Adipocyte (in vitro differentiated cells): ENCODE results near the gene POLD2.
A peak's percentile ranks its signal among the peaks of the same experiment; 100 is the strongest.

Experiments
- DNase-seq: peaks from one replicate; pipeline ENCODE4 v3.0.0-alpha.2; 2015; ENCODE audit warnings: low read depth
- H3K27me3 ChIP-seq: replicated peaks from 2 replicates; pipeline ENCODE4 v1.7.0; 2013; ENCODE audit warnings: mild to moderate bottlenecking, low read length, moderate library complexity; ENCODE audit not compliant: control insufficient read depth, insufficient read depth
- H3K36me3 ChIP-seq: 2 replicates; pipeline ENCODE4 v1.7.0; 2013; ENCODE audit warnings: low read length, mild to moderate bottlenecking, moderate library complexity; ENCODE audit not compliant: control insufficient read depth, insufficient read depth, severe bottlenecking
- H3K4me1 ChIP-seq: 2 replicates; pipeline ENCODE4 v1.7.0; 2013; ENCODE audit warnings: mild to moderate bottlenecking, low read length, moderate library complexity; ENCODE audit not compliant: control insufficient read depth, insufficient read depth
- H3K4me3 ChIP-seq: 2 replicates; pipeline ENCODE4 v1.7.0; 2013; ENCODE audit warnings: mild to moderate bottlenecking, low read length, moderate library complexity
- H3K9ac ChIP-seq: 2 replicates; pipeline ENCODE4 v1.7.0; 2013; ENCODE audit warnings: mild to moderate bottlenecking, low read length, moderate library complexity
- H3K9me3 ChIP-seq: 2 replicates; pipeline ENCODE4 v1.7.0; 2013; ENCODE audit warnings: mild to moderate bottlenecking, low read length, moderate library complexity; ENCODE audit not compliant: control insufficient read depth

The POLD2 gene

GRCh38 chr7:44108768-44109750 lies 14.3 kb downstream of the POLD2 start:
- Histone ChIP-seq H3K9ac (peak overlapping the region; percentile 6), H3K9me3 (no peaks in the 10 kb centered on the region), H3K27me3 (no peaks in the 10 kb centered on the region), H3K4me3 (no peak overlapping the region), H3K36me3 (peaks cover 24% of the 10 kb centered on the region), H3K4me1 (peaks cover 24% of the 10 kb centered on the region)
- no peak for DNase-seq

GRCh38 chr7:44107961-44108767 lies 15.2 kb downstream of the POLD2 start:
- Histone ChIP-seq H3K4me1 (peaks cover 24% of the 10 kb centered on the region), H3K9me3 (no peaks in the 10 kb centered on the region), H3K27me3 (no peaks in the 10 kb centered on the region), H3K36me3 (peaks cover 18% of the 10 kb centered on the region), H3K4me3 (no peak overlapping the region), H3K9ac (no peak overlapping the region)
- no peak for DNase-seq

DNA sequence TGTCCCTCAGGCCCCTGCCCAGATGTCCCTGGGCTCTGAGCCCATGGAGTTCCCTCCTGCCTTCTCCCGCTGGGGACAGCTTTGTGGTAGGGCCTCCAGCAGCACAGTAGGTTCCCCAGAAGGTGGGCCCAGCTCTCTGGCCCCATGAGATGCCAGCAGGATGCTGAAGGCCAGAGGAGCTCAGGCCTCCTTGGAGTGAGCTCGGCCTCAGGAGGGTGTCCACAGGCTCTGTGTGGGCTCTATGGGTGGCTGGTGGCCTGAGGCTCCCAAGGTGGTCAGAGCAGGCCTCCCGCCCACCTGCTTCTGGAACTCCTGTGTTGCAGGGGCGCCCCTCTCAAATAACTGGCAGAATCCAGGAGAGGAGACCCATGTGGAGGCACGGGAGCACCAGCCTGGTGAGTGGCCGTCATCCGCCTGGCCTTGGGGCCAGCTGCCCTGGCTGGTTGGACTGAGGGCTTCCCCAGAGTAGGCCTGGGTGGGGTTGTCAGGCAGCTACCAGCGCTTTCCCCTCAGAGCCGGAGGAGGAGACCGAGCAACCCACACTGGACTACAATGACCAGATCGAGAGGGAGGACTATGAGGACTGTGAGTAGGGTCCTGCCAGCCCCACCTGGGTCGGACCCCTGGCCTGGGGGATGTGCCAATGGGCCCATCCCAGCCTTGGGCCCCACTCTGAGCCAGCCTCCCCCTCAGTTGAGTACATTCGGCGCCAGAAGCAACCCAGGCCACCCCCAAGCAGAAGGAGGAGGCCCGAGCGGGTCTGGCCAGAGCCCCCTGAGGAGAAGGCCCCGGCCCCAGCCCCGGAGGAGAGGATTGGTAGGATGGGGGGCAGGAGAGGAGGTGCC lies 16.0 kb downstream of the POLD2 start:
- peaks cover 18% of the 10 kb centered on the region for H3K36me3 ChIP-seq
- no peak overlapping the region for H3K4me3 ChIP-seq
- no peak for DNase-seq

GRCh38 chr7:44106311-44107065 lies 16.9 kb downstream of the POLD2 start:
- peaks cover 18% of the 10 kb centered on the region for H3K36me3 ChIP-seq
- H3K9ac ChIP-seq = peak overlapping the region; percentile 81
- peak overlapping the region; percentile 76 for H3K4me3 ChIP-seq

More for the DNA sequence above, 16.0 kb downstream of the POLD2 start:
- Histone ChIP-seq H3K4me1 (peaks cover 32% of the 10 kb centered on the region), H3K27me3 (no peaks in the 10 kb centered on the region), H3K9me3 (no peaks in the 10 kb centered on the region), H3K9ac (peak overlapping the region; percentile 47)

DNA sequence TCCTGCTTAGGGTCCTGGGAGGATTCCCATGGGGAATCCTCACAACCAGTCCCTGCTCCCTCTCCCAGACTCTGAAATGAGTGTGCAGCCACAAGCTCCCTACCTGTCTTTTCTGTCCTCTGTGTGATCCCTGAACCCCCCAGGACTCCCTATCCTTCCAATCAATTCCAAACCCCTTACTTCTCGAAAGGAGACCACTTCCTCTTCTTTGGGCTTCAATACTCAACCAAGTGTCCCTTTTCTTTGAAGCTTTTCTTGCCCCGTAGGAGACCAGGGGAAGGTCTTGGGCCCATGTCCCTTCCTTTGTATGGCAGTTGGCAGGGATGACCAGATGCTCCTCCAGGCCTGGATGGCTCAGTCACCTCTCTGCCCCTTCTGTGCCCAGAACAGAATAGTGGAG lies 17.5 kb downstream of the POLD2 start:
- Histone ChIP-seq H3K4me3 (peak overlapping the region; percentile 76), H3K9me3 (no peaks in the 10 kb centered on the region), H3K9ac (peak overlapping the region; percentile 81), H3K27me3 (no peaks in the 10 kb centered on the region), H3K4me1 (peaks cover 44% of the 10 kb centered on the region), H3K36me3 (peaks cover 17% of the 10 kb centered on the region)
- DNase-seq = no peak

More at GRCh38 chr7:44106311-44107065, 16.9 kb downstream of the POLD2 start:
- Histone ChIP-seq H3K4me1 (peaks cover 40% of the 10 kb centered on the region), H3K9me3 (no peaks in the 10 kb centered on the region), H3K27me3 (no peaks in the 10 kb centered on the region)
- no peak for DNase-seq

GRCh38 chr7:44104860-44105771 lies 18.2 kb downstream of the POLD2 start:
- Histone ChIP-seq H3K36me3 (peaks cover 10% of the 10 kb centered on the region), H3K4me1 (peaks cover 51% of the 10 kb centered on the region), H3K27me3 (no peaks in the 10 kb centered on the region), H3K9ac (peak overlapping the region; percentile 81), H3K9me3 (no peaks in the 10 kb centered on the region), H3K4me3 (peak overlapping the region; percentile 76)
- DNase-seq = peak; percentile 79

DNA sequence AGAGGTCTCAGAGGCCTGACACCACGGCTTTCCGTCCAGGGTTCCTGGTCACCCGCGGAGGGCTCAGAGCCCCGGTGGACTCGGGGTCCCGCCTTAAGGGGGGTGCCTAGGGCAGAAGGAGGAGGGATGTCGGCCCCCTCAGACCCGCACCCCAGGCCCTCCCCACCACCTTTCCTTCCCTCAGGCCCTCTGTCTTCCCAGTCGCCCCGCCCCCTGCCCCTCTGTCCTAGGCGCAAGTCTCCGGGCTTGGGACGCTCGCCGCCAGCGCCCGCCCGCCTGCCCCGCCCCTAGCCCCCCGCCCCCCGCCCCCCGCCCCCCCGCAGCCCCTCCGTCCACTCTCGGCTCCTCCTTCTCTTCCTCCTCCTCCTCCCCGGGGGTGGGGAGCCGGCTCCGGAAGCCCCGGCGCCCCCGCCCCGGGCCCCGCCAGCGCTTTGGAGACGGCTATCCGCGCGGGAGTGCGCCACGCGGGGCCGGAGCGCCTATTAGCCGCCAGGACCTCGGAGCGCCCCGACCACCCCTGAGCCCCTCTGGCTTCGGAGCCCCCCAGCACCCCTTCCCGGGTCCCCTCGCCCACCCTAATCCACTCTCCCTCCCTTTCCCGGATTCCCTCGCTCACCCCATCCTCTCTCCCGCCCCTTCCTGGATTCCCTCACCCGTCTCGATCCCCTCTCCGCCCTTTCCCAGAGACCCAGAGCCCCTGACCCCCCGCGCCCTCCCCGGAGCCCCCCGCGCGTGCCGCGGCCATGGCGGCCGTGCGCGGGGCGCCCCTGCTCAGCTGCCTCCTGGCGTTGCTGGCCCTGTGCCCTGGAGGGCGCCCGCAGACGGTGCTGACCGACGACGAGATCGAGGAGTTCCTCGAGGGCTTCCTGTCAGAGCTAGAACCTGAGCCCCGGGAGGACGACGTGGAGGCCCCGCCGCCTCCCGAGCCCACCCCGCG lies 19.2 kb downstream of the POLD2 start, which contains the start of gene AEBP1:
AEBP1 (plus strand) TSS at position 423 of the 937 bp plus-strand sequence; CDS start at position 744, 321 bp downstream.
- H3K9ac ChIP-seq = peak within 1 kb of the TSS; percentile 81
- H3K27me3 ChIP-seq = no peaks in the 10 kb centered on the region
- no peaks in the 10 kb centered on the region for H3K9me3 ChIP-seq
- DNase-seq = peak; percentile 74
- peaks cover 56% of the 10 kb centered on the region for H3K4me1 ChIP-seq
- H3K36me3 ChIP-seq = peaks cover 3% of the 10 kb centered on the region
- H3K4me3 ChIP-seq = peak within 1 kb of the TSS; percentile 76

- Histone ChIP-seq H3K36me3 (peaks cover under 1% of the 10 kb centered on the region), H3K9me3 (no peaks in the 10 kb centered on the region), H3K27me3 (no peaks in the 10 kb centered on the region), H3K4me3 (no peak overlapping the region), H3K4me1 (peaks cover 56% of the 10 kb centered on the region), H3K9ac (no peak overlapping the region)
- no peak for DNase-seq
Measured at GRCh38 chr7:44103566-44103922, 19.8 kb downstream of the POLD2 start.
